Uterus (tissue), 2 donors: ENCODE data around the gene DONSON.

Experiments
- CTCF ChIP-seq, 4 experiments: fragments of 200-600 bp in 2 of 4; fragments of 450-650 bp in 2 of 4; sonication (generic) in 2 of 4; IDR thresholded peaks; one replicate each; pipeline ENCODE4 v1.5.1; 2016 to 2019; ENCODE audit warnings: antibody characterized with exemption in 4 of 4, mild to moderate bottlenecking in 2 of 4, moderate library complexity in 1 of 4
- POLR2A ChIP-seq, 2 donors: fragments of 450-650 bp; IDR thresholded peaks; one replicate each; pipeline ENCODE4 v1.6.1; 2016; ENCODE audit warnings: antibody characterized with exemption in 2 of 2, mild to moderate bottlenecking in 1 of 2, moderate library complexity in 1 of 2

DNA sequence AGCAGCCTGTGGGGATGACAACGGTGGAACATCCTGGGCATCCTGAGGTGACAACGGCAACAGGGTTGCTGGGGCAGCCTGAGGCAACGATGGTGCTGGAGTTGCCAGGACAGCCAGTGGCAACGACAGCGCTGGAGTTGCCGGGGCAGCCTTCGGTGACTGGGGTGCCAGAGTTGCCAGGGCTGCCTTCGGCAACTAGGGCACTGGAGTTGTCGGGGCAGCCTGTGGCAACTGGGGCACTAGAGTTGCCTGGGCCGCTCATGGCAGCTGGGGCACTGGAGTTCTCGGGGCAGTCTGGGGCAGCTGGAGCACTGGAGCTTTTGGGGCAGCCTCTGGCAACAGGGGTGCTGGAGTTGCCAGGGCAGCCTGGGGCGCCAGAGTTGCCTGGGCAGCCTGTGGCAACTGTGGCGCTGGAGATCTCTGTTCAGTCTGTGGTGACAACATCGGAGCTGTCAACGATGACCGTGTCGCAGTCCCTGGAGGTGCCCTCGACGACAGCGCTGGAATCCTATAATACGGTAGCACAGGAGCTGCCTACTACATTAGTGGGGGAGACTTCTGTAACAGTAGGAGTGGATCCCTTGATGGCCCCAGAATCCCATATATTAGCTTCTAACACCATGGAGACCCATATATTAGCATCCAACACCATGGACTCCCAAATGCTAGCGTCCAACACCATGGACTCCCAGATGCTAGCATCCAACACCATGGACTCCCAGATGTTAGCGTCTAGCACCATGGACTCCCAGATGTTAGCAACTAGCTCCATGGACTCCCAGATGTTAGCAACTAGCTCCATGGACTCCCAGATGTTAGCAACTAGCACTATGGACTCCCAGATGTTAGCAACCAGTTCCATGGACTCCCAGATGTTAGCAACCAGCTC, 37.5 kb downstream of the DONSON start:
- TF ChIP-seq POLR2A (IDR thresholded peaks at IDR 0.05) (no peak), CTCF (IDR thresholded peaks at IDR 0.05) (no peak)
